HG03097 (cell line): Measurements from ENCODE around the gene HOXC10.

ENCODE experiments used
- ATAC-seq: cut with Tn5 transposase; IDR thresholded peaks from one replicate; pipeline ENCODE4 v1.9.1; 2021; ENCODE audit not compliant: unreplicated experiment, low FRiP score

Gene HOXC10

DNA sequence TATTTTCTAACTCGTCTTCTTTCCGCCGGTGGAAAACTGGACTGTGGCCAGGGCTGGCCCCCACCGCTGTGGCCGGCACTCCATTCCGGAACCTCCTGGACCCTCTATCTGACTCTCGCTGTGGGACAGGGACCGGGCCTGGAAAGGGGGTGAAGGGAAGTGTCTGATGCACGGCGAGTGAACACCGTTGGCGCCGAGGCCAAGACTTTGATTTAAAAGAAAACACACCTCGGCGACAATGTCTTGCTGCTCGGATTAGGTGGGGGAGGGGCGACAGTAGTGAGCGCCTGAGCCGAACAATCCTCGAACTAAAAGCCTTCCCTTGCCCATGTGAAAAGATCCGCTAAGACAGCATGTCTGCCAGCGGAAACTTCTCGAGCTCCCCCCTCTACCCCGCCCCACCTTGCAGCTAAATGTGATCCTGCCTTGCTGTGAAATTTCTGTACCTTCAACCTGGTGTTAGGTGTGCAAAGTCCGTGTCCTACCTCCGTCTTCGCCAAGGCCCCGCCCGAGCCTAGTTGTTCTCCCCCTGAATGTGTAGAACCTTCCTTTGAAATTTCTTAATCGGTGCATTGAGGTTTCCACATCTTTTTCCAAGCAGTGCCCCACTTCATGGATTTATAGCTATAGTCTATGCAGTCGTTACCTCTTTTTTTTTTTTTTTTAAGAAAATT is 9.3 kb upstream of the HOXC10 start:
- ATAC-seq = no peak

GRCh38 chr12:53976172-53976822 is 8.6 kb upstream of the HOXC10 start:
- no peak for ATAC-seq

GRCh38 chr12:53976823-53977595 is 7.9 kb upstream of the HOXC10 start:
- no peak for ATAC-seq

GRCh38 chr12:53977596-53978445 is 7.1 kb upstream of the HOXC10 start:
- no peak for ATAC-seq

- ATAC-seq = no peak
Measured at GRCh38 chr12:53978477-53979356, 6.2 kb upstream of the HOXC10 start.

- ATAC-seq = no peak
Measured at GRCh38 chr12:53980104-53980801, 4.7 kb upstream of the HOXC10 start.

DNA sequence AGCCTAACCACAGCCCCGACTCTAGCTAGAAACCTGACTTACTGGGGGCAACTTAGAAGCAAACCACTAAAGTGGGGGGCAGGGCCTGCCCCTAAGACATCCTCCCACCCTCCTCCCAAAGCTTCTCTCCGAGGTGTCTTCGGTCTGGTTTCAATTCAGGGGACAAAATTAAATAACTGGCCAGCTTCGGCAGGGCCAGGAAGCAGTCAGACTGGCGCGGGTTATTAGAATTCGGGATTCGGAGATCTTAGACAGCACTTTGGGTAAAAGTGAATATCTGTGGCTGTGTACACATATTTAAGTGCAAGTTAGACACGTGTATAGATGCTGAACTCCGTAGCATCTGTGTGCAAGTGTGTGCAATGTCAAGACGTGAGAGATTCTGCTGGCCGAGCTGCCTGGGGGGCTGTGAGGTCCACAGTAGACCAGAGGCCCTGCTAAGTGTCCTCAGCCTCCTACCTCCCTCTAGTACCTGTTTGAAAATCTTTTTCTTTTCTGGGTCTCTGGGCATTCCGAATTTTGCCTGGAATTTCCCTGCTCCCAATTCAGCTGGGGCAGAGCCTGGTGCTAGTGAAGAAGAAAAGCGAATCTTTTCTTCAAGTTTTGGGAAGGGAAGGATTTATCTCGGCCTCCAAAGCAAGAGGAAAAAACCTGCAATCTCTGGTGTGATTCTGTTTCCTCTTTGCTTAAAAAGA is 4.0 kb upstream of the HOXC10 start:
- ATAC-seq = no peak

DNA sequence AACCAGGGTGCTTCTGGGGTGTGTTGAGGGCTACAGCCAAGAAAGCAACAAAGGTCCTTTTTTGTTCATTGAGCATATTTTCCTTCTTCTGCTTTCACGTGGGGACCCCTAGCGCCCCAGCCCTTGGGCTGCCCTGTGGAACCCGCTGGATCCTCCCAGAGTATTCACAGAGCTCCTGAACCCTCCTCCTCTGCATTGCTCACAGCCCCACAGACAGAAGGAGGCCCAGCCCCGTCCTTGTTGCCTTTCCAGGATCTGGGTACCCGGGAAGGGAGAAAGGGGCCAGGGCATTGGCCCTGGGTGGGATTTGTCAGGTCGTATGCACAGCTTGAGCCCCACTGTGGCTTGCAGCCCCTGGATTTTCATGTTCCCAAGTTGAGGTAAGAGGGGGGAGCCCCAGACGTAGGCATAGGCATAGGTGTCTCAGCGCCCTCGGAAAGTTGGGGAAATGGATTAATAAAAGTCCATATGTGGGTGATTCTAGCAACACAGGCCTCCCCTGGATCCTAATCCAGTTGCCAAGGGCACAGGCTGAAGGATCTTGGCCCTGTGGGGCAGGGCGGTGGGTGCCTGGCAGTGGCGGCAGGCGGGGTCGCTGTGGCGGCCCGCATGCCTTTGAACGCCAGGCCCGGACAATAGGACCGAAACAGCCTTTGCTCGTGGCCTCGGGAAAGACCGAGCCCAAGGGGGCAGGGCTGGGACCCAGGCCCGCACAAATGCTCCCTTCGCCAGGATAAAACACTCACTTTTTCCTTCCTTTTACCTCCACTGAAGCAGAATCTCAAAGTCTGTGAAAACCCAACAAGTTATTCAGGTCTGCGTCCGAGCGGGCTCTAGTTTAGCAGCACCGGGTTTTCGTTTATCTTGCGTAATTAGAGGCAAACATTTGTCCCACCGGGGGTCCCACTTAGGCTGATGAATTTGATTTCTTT is 3.0 kb upstream of the HOXC10 start:
- ATAC-seq = no peak

DNA sequence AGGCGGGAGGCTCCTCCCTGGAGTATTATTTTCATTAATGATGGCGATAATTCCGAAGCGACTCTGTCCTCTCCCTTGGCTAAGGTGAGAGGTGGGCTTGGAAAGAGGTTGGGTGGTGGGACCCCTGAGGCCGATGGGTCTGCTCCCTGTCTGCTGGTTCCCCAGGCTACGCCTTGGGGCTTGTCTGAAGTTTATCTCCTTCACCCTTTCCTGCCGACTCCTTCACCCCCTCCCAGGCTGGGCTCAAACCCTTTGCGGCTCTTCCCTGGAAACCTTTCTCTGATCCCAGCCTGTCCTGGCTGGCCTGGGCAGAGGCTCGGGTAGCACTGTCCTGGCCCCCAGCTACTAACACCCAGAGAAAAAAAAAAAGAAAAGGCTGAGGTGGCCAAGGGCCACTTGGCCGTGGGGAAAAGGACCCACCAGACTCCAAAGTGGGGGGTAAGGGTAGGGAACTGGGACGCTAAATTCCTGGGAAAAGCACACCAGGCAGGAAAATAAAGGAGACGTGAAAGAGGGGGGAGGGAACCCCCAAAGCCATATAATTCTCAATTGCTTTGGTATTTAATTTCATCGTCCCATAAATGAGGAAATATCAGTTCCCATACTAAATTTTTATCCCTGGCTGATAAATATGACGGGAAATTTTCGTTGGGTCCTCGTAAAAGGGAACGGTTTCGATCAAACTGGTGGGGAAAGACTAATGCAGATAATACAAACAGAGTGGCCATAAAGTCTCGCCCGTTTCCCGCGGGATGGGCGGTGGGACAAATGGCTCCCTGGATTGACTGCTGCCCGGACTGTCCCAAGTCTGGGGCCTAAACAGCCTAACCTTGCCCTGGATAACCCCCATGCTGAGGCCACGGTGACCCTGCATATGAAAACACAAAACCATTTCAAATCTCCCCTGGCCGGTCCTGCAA is 2.0 kb upstream of the HOXC10 start:
- no peak for ATAC-seq

DNA sequence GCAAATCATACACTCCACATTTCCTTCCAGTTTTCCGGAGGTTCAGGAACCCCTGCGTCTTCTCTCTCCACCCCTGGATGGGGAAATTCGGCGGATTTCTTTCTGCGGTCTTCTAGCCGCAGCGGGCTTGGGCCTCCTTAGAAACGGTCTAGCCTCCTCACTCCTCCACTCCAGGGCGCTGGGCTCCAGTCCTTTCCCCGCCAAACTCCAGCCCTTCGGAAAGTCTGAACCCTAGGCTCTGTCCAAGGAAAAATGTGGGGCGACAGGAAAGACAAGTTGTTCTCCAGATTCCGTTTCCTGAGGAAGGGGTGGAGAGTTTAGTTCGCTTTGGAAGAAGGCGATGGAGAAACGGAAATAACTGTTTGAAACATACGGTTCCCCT is 1.4 kb upstream of the HOXC10 start:
- ATAC-seq = no peak

- ATAC-seq = no peak
Measured at GRCh38 chr12:53983950-53984572, 885 bp upstream of the HOXC10 start.

DNA sequence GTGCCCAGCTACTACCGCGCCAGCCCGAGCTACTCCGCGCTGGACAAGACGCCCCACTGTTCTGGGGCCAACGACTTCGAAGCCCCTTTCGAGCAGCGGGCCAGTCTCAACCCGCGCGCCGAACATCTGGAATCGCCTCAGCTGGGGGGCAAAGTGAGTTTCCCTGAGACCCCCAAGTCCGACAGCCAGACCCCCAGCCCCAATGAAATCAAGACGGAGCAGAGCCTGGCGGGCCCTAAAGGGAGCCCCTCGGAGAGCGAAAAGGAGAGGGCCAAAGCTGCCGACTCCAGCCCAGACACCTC is 697 bp downstream of the HOXC10 start:
- no peak for ATAC-seq

- ATAC-seq = no peak
Measured at GRCh38 chr12:53985994-53986685, 1.2 kb downstream of the HOXC10 start.

GRCh38 chr12:53986686-53987483 is 1.9 kb downstream of the HOXC10 start:
- no peak for ATAC-seq

GRCh38 chr12:53987787-53988230 is 2.9 kb downstream of the HOXC10 start:
- ATAC-seq = no peak
